NOMO-1 (cell line): ENCODE measurements around the gene SORL1-AS1.

Source experiments
- DNase-seq, 2 experiments: peaks; one replicate each; lab custom pipeline; 2025; ENCODE audit not compliant: unreplicated experiment in 2 of 2; lab: John Stamatoyannopoulos, UW

SORL1-AS1 gene

DNA sequence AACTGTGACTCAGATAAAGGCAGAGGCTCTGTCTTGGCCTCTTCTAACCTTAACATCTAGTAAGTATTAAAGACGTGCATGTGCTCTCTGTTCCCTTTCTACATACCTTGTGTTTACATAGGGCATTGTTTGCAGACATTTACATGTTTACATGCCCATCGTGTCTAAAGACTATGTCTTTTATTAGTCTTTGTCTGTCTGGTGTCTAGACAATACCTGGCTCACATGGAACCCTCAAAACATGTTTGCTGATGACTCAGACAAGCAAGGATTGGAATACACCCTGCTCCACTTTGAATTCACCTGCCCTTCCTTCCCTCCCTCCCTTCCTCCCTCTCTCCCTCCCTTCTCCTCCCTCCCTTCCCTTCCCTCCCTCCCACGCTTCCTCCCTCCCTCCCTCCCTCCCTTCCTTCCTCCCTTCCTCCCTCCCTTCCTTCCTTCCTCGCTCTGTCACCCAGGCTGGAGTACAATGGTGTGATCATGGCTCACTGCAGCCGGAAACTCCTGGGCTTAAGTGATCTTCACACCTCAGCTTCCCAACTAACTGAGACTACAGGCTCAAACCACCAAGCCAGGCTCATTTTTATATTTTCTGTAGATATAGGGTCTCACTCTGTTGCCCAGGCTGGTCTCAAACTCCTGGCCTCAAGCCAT, 23.7 kb upstream of the SORL1-AS1 start:
- DNase-seq = no peak

DNA sequence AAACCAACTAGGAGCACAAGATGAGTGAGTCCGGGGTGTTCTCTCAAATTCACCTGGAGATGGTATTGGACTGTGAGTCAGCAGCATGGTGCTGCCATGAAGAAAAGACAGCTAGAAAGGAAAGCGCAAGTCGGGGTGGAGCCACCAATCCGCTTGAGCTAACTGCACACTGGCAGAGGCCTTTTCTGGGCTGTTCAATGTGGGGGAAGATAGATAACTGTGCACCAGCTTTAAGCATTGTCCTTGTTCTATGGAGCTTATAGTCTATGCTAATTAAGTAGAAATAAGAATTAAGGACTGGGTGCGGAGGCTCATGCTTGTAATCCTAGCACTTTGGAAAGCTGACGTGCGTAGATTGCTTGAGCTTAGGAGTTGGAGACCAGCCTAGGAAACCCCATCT, 21.9 kb upstream of the SORL1-AS1 start:
- DNase-seq = no peak

DNA sequence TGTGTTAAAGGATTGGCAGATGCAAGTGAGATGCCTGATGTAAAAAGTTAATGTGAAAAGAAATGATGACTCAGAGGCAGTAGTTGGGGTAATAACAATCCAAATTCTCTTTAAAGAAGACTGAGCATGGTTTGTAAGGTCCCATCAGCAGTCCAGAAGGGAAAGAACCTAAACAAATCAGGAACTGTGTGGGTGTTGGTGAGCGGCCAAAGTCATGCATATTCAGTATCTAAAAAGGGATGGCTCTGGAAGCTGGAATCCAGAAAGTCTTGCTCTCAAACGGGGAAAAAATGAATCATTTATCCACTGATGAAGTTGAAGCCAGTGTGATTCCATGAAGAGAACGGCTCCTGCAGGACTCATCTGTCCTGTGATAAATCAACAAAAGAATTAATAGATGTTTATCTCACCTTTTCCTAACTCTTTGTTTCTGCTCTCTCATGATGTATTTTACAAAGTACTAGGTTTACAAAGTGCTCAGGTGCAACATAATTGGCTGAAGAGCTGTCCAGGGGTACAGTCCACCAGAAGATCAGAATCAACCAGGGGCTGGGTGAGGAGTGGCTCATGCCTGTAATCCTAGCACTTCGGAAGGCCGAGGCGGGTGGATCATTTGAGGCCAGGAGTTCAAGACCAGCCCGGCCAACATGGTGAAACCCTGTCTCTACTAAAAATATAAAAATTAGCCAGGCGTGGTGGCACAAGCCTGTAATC, 20.5 kb upstream of the SORL1-AS1 start:
- DNase-seq = no peak

DNA sequence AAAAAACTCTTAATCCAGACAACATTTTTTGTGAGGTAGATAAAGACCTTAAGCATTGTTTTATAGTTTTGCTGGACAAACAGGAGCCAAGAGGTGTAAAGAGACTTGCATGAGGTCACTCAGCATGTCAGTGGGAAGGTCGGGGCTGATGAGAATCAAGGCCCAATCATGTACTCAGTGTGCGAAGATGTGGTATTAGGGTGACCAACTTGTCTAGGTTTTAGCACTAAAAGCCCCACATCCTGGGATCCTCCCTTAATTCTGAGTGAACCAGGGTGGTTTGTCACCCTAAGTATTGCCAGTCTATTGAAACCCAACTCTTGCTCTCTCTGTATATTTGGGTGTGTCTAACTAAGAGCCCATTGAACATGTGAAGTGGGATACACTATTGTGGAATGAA, 19.5 kb upstream of the SORL1-AS1 start:
- no peak for DNase-seq

DNA sequence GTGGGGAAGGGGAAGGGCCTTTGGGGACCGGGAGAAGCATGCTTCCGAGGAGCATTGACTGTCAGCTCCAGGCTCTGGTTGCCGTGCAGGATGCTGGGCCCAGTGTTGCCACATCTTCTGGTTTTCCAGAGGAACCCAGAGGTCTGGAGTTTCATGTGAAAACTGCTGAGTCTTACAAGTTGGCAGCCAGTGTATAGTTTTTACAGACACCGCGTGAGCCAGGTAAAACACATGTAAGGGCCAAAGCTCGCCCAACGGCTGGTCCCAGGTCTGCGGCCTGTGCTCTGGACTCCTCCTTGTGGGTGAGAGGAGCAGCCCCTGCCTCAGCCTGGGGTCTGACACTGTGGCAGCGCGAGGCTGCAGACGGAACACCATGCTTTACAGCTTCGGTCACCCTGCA, 18.4 kb upstream of the SORL1-AS1 start:
- DNase-seq = no peak

DNA sequence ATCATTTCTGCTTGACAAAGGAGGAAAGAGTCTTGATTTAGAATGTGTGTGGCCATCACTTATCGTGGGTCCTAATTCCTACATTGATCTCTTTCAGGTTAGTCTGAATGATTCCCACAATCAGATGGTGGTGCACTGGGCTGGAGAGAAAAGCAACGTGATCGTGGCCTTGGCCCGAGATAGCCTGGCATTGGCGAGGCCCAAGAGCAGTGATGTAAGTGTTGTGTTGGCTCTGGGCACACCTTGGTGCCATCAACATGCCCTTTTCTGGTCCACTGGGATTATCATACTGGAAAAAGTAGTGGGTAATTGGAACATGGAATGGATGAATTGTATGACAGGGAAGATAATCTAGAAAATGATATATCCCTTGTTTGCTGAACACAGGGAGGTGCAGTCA, 17.1 kb upstream of the SORL1-AS1 start:
- DNase-seq = no peak

DNA sequence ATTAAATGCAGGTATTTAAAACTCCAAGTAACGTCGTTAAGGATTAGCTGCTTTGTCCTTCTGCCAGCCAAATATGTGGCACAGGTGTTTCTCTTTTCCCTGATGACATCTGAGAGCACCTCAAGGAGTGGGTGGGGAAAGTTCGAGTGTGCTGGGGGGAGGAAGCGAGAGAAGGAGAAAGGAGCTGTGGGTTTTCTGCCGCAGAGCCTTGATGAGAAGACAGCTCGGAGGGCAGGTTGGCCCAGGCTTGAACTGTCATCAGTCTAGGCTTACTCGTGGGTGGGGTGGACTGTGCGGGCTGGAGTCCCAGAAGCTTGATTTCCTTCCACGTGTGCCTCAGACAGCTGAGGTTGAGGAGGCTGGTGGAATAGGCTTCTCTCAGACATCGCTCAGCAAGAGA, 15.2 kb upstream of the SORL1-AS1 start:
- DNase-seq = no peak

DNA sequence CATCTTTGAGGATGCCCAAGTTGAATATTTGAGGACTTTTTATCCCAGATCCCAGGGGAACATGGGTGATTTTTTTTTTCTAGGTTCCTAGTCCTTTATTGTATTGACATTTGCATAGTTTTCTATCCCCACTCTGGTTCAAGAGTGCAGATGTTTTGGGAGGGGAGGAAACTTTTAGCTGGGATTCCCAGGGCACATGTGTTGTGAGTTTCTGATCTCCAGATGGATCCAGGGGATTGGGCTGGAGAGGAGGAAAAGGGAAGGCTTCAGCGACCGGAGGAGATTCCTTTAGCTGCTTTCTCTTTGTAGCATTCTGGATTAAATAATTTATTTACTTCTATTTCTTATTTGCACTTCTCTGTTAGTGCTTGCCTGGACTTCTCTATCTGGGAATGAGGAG, 14.7 kb upstream of the SORL1-AS1 start:
- no peak for DNase-seq

DNA sequence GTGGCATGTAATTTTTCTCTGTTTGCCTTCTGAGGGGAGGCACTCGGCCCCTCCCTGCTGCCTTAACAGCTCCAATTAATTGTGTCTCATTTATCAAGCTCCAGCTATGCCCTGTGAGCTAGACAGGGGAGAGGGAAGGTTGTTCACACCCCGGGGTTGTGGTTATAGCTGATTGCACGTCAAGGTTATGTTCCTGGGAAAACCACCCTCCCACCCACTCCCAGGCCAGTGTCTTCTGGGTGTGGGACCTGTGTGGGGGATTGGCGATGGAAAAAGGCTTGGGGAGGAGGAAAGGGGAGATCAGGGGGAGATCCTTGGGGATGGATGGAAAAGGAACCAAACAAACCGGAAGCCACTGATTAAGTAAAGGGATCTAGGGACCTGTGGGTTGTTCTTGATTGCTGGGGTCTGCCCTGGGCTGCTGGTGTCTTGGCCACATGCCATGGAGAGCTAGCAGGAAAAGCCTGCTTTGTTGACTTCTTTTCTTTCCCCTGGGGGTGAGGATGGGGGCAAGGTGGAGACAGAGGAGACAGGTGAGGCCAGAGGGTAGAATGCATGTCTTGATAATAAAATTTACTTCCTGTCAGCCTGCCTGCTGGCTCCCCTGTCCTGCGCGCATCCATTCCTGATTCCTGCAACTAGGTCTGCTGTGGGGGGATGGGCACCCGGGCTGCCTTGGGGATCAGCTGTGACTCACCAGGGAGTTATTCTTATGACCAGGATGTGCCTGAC, 13.5 kb upstream of the SORL1-AS1 start:
- DNase-seq = no peak

DNA sequence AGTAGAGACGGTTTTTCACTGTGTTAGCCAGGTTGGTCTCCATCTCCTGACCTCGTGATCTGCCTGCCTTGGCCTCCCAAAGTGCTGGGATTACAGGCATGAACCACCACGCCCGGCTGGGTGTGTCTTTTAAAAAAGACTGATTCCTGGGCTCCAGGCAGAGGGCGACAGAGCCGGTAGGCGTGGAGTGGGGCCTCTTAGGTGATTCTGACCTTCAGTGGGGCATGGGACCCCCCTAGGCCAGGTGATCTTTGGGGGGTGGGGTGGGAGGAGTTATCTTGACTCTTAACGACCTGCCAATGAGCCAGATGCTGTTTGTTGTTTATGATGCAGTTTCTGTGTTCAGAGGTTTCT, 12.9 kb upstream of the SORL1-AS1 start:
- DNase-seq = no peak

DNA sequence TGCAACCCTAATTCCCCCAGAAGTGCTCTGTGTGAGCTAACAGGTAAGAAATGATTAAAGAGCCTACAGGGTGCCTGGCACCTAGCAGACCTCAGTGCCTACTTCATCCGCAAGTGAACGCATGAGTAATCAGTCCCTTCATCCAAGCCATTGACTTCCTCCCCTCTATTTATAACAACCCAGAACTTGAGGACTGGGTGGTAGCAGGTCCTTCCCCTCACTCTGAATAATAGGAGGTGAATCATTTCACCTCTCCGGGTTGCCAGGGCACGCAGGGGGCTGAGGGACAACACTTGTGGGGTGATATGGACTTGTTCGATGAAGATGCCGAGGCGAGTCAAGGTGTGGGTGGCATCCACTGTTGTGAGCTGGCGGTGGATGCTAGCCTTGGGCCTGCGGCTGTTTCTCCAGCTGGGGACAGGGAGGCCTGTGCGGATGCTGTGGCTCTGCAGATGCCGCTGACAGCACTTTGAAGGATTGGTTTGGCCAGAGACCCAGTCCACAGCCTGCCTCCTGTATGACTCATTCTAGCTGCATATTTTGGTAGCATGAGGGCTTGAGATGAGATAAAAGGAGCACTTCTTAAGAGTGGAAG, 11.7 kb upstream of the SORL1-AS1 start:
- peak in 1 of 2 experiments; percentile 54 for DNase-seq

DNA sequence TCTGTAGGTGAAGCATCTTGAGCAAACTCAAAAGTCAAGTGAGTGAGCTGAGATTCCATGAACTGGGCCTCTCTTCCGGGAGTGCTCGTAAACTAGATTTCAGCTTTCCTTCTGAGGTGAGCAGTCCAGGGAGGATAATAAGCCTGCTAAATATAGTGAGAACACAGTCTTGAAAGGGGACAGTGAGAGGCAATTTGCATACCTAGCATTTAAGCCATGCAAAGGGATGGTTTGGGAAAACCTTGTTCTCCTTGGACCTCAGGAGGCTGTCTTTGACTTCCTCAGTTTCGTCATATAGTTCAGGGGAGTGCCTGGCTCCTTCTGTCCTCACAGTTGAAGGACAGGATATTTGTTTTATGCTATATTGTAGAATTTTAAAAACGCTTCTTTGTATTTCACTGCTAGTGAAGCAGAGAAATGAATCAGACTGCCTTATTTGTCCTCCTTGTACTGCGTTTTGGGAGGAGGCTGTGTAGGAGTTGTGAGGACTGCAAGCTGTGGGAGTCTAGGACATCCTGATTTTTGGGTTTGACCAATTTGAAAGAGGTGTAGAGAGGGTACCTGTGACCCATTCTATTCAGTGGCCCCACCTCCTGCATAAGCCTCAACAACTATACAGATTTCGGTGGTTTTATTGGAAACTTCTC, 11.0 kb upstream of the SORL1-AS1 start:
- DNase-seq = no peak

DNA sequence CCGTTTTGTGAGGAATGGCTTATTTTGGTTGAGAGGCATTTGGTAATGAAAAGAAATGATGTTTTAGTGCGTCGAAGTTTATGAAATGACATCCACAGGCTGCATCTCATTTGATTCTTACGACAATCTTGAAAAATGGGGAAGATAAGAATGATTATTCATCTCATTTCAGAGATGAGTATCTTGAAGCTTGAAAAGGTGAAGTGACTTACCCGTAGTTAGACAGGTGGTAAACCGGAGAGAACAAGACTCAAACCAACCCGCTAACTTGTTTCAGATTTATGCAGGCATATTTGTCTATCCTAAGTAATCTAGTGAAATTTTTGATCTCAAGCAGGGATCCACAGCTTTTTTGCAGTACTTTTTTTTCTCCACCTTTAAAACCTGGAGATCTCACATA, 9.1 kb upstream of the SORL1-AS1 start:
- DNase-seq = no peak

DNA sequence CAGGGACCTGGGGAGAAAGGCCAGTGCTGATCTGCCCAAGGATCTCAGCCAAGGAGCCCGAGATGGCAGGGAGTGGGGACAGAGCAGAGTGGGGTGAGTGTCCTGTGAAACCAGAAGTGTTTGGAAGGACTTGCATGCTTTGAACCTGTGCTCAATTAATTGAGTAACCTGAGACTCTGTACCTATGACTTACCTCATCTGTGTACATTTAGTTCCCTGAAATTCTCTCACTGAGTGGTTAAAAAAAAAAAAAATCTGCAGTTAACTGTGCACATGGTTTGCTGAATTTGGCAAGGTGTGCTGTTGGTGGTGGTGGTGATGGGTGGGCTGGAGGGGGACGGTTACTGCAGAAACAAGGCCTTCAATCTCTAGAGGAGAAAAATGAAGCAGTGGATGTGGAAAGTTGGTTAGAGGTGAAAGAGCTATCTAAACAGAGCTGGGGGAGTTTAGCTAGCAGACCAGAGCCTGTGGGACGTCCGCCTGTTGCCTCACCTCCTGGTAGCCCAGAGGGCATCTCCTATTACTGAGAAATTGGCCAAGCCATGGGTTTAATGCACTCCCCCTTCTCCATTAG, 8.3 kb upstream of the SORL1-AS1 start:
- DNase-seq = no peak

DNA sequence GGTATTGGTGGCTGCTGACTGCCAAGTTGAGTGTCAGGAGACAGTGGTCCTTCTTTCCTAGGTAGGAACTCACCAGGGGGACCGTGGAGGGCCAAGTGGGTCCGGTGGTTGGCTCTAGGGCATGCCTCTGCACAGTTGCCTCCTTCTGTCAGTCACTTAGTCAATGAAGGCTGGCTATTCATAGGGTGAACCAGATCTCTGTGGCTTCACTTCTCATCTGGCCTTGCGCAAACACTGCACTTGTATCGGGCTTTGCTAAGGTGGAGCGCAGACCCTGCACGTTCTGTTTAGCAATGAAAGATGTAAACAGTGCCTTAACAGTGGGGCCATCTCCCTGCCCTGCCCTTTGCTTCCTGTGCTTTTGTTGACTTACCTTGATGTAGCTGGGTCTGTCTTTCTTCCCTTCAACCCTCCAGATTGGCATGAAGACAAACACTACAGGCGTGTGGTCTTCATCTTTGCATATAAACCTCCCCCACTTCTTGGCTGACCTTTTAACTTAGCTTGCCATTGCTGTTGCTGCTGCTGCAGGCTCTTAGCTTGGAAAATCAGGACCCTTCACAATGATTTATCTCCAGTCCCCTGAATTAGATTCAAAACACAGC, 6.7 kb upstream of the SORL1-AS1 start:
- peak; percentile 18 to 59 for DNase-seq

DNA sequence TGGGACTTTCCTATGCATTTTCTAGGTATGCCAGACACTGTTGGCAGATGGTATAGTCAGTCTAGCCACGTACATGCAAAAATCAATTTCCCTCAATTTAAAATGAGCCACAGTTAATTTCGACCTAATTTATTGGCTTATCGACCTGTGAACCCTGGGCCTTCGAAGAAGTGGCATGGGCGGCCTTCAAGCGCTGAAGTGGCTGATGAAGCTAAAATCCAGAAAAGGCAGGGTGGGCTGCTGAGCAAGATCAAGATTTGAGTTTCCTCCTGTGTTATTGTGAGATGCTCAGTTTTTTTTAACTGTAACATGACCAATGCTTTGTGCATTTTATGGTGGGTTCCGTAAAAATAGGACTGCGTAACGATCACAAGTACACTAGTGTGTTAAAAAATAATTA, 5.8 kb upstream of the SORL1-AS1 start:
- DNase-seq = no peak

DNA sequence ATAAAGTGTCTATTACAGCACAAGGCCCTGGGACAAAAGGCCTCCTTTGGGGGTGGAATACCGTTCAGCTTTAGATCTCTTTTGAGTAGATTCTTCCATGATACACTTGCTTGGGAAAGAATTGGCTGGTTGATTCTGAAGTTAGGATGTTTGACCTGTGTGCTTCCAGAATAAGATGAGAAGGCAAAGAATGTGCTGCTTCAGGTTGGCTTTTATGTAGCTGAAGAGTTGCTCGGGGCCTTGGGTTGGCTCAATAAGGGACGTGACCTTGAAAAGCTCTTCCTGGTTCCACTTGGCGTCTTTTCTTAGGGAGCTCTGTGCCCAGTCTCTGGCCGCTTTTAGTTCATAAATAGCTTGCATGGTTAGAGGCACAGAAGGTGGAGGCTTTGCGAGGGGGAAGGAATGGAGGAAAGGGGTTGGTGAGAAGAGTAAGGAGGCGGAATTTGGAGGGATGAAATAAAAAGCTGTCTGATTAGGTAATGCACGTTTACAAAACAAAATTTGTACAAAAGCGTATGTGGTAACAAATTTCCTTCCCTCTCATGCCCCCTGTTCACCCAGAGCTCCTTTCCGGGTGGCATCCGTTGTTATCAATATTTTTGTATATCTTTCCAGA, 4.2 kb upstream of the SORL1-AS1 start:
- DNase-seq = no peak

DNA sequence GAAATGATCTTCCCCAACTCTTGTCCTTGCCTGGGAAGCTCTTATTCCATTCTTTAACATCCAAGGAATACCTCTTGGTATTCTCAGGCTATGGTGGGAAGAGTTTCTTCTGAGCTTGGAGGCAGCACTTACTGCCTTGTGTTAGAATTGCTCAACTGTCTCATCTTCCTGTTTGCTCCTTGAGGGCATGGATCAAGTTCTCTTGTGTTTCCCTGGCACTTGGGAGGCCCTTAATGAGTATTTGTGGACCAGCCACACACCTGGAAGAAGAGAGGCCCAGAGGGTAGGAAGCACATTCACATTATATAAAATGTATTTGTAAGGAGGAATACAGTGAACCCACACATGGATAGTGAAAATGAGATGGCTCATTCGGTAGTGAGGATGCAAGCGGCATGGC, 3.4 kb upstream of the SORL1-AS1 start:
- no peak for DNase-seq

DNA sequence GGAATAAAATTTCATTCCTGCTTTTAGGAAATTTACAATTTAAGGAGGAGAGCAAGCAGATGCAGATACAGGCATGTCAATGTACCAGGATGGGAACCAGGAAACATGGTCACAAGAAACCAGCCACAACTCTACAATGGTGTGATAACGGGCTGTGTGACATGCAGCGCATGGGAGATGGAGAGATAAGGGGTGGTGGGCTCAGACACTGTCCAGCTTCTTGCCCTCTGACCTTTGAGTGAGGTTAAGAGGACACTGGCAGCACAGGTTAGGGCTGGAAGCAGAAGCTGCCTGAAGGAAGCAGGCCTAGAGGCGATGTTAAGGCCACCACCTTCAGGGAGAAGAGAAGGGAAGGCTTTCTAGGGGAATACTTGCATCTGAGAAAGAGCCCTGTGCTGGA, 2.3 kb upstream of the SORL1-AS1 start:
- DNase-seq = no peak
